ENCODE measurements around the gene SALL4. TPM values are rescaled to one million over a fixed set of nuclear protein-coding genes. Genes with fewer than 3 reads are reported as not detected.
"Not testable (repeated sequence)": the region's sequence is repeated elsewhere in the genome, so short reads cannot be mapped to it uniquely, and the experiment has no call there.

The SALL4 gene
- total RNA-seq, 2 donors from 2014 or later = not detected

- no peaks in the 10 kb centered on the region for H3K27me3 ChIP-seq
- no peaks in the 10 kb centered on the region for H3K9me3 ChIP-seq
- peak in 1 of 2 donors; percentile 35 for TF ChIP-seq CTCF (IDR thresholded peaks at IDR 0.05)
- DNase-seq (ENCODE audit: low spot score) = peak; percentile 61
- no peaks in the 10 kb centered on the region for H3K36me3 ChIP-seq
- peaks cover 0 to 14% of the 10 kb centered on the region in 2 donors for H3K4me1 ChIP-seq
- H3K27ac ChIP-seq = peak overlapping the region; percentile 47 to 72
- peak overlapping the region; percentile 69 to 85 for H3K4me3 ChIP-seq
Measured at GRCh38 chr20:51766994-51767866, 35.1 kb downstream of the SALL4 start.

GRCh38 chr20:51765381-51765780 lies 36.9 kb downstream of the SALL4 start:
- not testable (repeated sequence) for H3K4me3 ChIP-seq; H3K9me3 ChIP-seq; H3K36me3 ChIP-seq; DNase-seq (ENCODE audit: low spot score); H3K27ac ChIP-seq; H3K27me3 ChIP-seq
- H3K4me1 ChIP-seq = peaks cover 0 to 14% of the 10 kb centered on the region in 2 donors

- Histone ChIP-seq H3K27me3 (no peaks in the 10 kb centered on the region), H3K36me3 (no peaks in the 10 kb centered on the region), H3K9me3 (no peaks in the 10 kb centered on the region), H3K27ac (no peak overlapping the region), H3K4me1 (peaks cover 0 to 14% of the 10 kb centered on the region in 2 donors), H3K4me3 (no peak overlapping the region)
- TF ChIP-seq CTCF (IDR thresholded peaks at IDR 0.05) = no peak
- DNase-seq (ENCODE audit: low spot score) = no peak
Measured at GRCh38 chr20:51763965-51764602, 38.2 kb downstream of the SALL4 start.

GRCh38 chr20:51760905-51761546 lies 41.3 kb downstream of the SALL4 start:
- DNase-seq (ENCODE audit: low spot score) = no peak
- TF ChIP-seq CTCF (IDR thresholded peaks at IDR 0.05) = no peak
- no peak overlapping the region for H3K27ac ChIP-seq
- H3K4me3 ChIP-seq = no peak overlapping the region
- H3K27me3 ChIP-seq = no peaks in the 10 kb centered on the region
- peaks cover 0 to 6% of the 10 kb centered on the region in 2 donors for H3K4me1 ChIP-seq
- no peaks in the 10 kb centered on the region for H3K36me3 ChIP-seq
- no peaks in the 10 kb centered on the region for H3K9me3 ChIP-seq

GRCh38 chr20:51759769-51760510 lies 42.4 kb downstream of the SALL4 start:
- no peaks in the 10 kb centered on the region for H3K36me3 ChIP-seq
- no peak overlapping the region for H3K4me3 ChIP-seq
- H3K27ac ChIP-seq = no peak overlapping the region
- H3K27me3 ChIP-seq = no peaks in the 10 kb centered on the region
- peaks cover 0 to 6% of the 10 kb centered on the region in 2 donors for H3K4me1 ChIP-seq
- DNase-seq (ENCODE audit: low spot score) = no peak
- no peak for TF ChIP-seq CTCF (IDR thresholded peaks at IDR 0.05)
- no peaks in the 10 kb centered on the region for H3K9me3 ChIP-seq

Measured in right atrium auricular region (tissue), 2 donors.